HEK293 (cell line): ENCODE measurements around the gene C16orf95.
"Not testable (repeated sequence)": the region's sequence is repeated elsewhere in the genome, so short reads cannot be mapped to it uniquely, and the experiment has no call there.

Source experiments
- CTCF ChIA-PET: fragments of 350-600 bp; formaldehyde crosslinking; extraction: SDS; loops from one replicate; lab custom pipeline; 2021; ENCODE audit warnings: antibody characterized with exemption; lab: Yijun Ruan, JAX
- POLR2A ChIA-PET: fragments of 300-600 bp; formaldehyde crosslinking; extraction: SDS; loops from one replicate; lab custom pipeline; 2020; ENCODE audit warnings: antibody characterized with exemption, inconsistent platforms; lab: Yijun Ruan, JAX
- H3K27ac ChIP-seq: fragments of 200-500 bp; sonication (Bioruptor generic); 2 replicates; pipeline ENCODE4 v1.5.1; 2014; ENCODE audit warnings: low read depth, low read length, control low read depth, inconsistent platforms; ENCODE audit errors: extremely low read depth
- H3K36me3 ChIP-seq, 2 experiments: fragments of 200-500 bp in 1 of 2; sonication (Bioruptor generic) in 1 of 2; 1 replicate in 1 of 2; 2 replicates in 1 of 2; pipeline ENCODE4 v1.5.1; 2014 to 2017; ENCODE audit warnings: inconsistent platforms in 2 of 2, low read length in 2 of 2; ENCODE audit not compliant: control insufficient read depth in 2 of 2, insufficient read depth in 1 of 2
- H3K4me1 ChIP-seq: fragments of 200-500 bp; sonication (Bioruptor generic); 2 replicates; pipeline ENCODE4 v1.5.1; 2014; ENCODE audit warnings: mild to moderate bottlenecking, low read length, inconsistent platforms; ENCODE audit not compliant: control insufficient read depth, insufficient read depth
- H3K4me3 ChIP-seq: 2 replicates; pipeline ENCODE4 v1.5.1; 2011; ENCODE audit warnings: low read depth, mild to moderate bottlenecking, control low read depth, low read length, moderate library complexity
- H3K9me3 ChIP-seq: fragments of 200-500 bp; sonication (Bioruptor generic); 2 replicates; pipeline ENCODE4 v1.5.1; 2014; ENCODE audit warnings: low read depth, low read length, inconsistent platforms; ENCODE audit not compliant: control insufficient read depth, insufficient read depth
- PRDM10 ChIP-seq: fragments of 450-650 bp; formaldehyde crosslinking; IDR thresholded peaks from 2 replicates; pipeline ENCODE4 v1.5.1; 2016; ENCODE audit warnings: missing biosample characterization, missing genetic modification characterization
- REST ChIP-seq: fragments of 450-650 bp; formaldehyde crosslinking; IDR thresholded peaks from 2 replicates; pipeline ENCODE4 v1.5.1; 2016; ENCODE audit warnings: missing biosample characterization, missing genetic modification characterization
- SCRT1 ChIP-seq: fragments of 450-650 bp; formaldehyde crosslinking; IDR thresholded peaks from 2 replicates; pipeline ENCODE4 v1.5.1; 2016; ENCODE audit warnings: missing biosample characterization, missing genetic modification characterization, borderline replicate concordance
- ZBTB44 ChIP-seq: fragments of 450-650 bp; IDR thresholded peaks from 2 replicates; pipeline ENCODE4 v1.5.1; 2018; ENCODE audit warnings: missing biosample characterization, mild to moderate bottlenecking, missing genetic modification characterization
- ZNF311 ChIP-seq: fragments of 450-650 bp; formaldehyde crosslinking; IDR thresholded peaks from 2 replicates; pipeline ENCODE4 v1.5.1; 2017; ENCODE audit warnings: missing biosample characterization, missing genetic modification characterization, borderline replicate concordance
- ZNF324 ChIP-seq: fragments of 450-650 bp; formaldehyde crosslinking; IDR thresholded peaks from 2 replicates; pipeline ENCODE4 v1.5.1; 2016; ENCODE audit warnings: missing biosample characterization, missing genetic modification characterization
- ZNF350 ChIP-seq: fragments of 450-650 bp; formaldehyde crosslinking; IDR thresholded peaks from 2 replicates; pipeline ENCODE4 v1.5.0; 2017; ENCODE audit warnings: missing biosample characterization, mild to moderate bottlenecking, missing genetic modification characterization
- ZNF585B ChIP-seq: fragments of 450-650 bp; formaldehyde crosslinking; IDR thresholded peaks from 2 replicates; pipeline ENCODE4 v1.5.1; 2016; ENCODE audit warnings: missing biosample characterization, missing genetic modification characterization
- ZNF621 ChIP-seq: fragments of 450-650 bp; formaldehyde crosslinking; IDR thresholded peaks from 2 replicates; pipeline ENCODE4 v1.5.1; 2017; ENCODE audit warnings: missing biosample characterization, missing genetic modification characterization
- ZNF768 ChIP-seq: fragments of 450-650 bp; formaldehyde crosslinking; IDR thresholded peaks from 2 replicates; pipeline ENCODE4 v1.5.1; 2018; ENCODE audit warnings: missing biosample characterization, mild to moderate bottlenecking, missing genetic modification characterization

The C16orf95 gene

GRCh38 chr16:87263418-87264052, 53.7 kb downstream of the C16orf95 start:
- no peaks in the 10 kb centered on the region for H3K9me3 ChIP-seq
- no peak overlapping the region for H3K4me3 ChIP-seq
- POLR2A ChIA-PET: no interaction called here
- CTCF ChIA-PET: interaction anchor here (1.2 kb wide), 1 partner anchor 15 kb away, joined by 4 read pairs; no protein-coding TSS in a partner anchor
- peaks cover 6% of the 10 kb centered on the region; the same call in 1 of the 2 replicates for H3K4me1 ChIP-seq
- peak; percentile 83 for TF ChIP-seq REST
- TF ChIP-seq ZNF311: no peak
- H3K27ac ChIP-seq: no peak overlapping the region
- no peaks in the 10 kb centered on the region for H3K36me3 ChIP-seq

- H3K9me3 ChIP-seq: no peaks in the 10 kb centered on the region
- H3K4me3 ChIP-seq: no peak overlapping the region
- peaks cover under 1% of the 10 kb centered on the region; the same call in 1 of the 2 replicates for H3K4me1 ChIP-seq
- no peak overlapping the region for H3K27ac ChIP-seq
- H3K36me3 ChIP-seq: no peaks in the 10 kb centered on the region
- TF ChIP-seq PRDM10 (tag by site-specific recombination): no peak
- TF ChIP-seq ZNF585B (tag by site-specific recombination): no peak
- no peak for TF ChIP-seq ZBTB44
- TF ChIP-seq ZNF768 (tag by site-specific recombination): peak; percentile 69; the same call in 1 of the 2 replicates
- no peak for TF ChIP-seq ZNF621 (tag by site-specific recombination)
- no peak for TF ChIP-seq ZNF350 (tag by site-specific recombination)
- no peak for TF ChIP-seq ZNF324 (tag by site-specific recombination)
- TF ChIP-seq SCRT1: no peak
- ChIA-PET POLR2A (no interaction called here), CTCF (interaction anchor here (0.6 to 2.0 kb wide), 4 partner anchors 18 to 325 kb away, joined by 3 to 6 read pairs (median 4); no protein-coding TSS in a partner anchor)
Observed at GRCh38 chr16:87259431-87259830, 57.8 kb downstream of the C16orf95 start.

GRCh38 chr16:87258653-87259052, 58.5 kb downstream of the C16orf95 start:
- H3K27ac ChIP-seq, POLR2A ChIA-PET, H3K9me3 ChIP-seq, H3K36me3 ChIP-seq, H3K4me1 ChIP-seq, H3K4me3 ChIP-seq: not testable (repeated sequence)
- peak; percentile 77 for TF ChIP-seq PRDM10 (tag by site-specific recombination)
- CTCF ChIA-PET: interaction anchor here (0.6 to 2.0 kb wide), 3 partner anchors 13 to 325 kb away, joined by 3 to 6 read pairs (median 3); no protein-coding TSS in a partner anchor
